GM19238 (cell line): Measurements from ENCODE around the gene LHFPL2.
"Not testable (repeated sequence)": the region's sequence is repeated elsewhere in the genome, so short reads cannot be mapped to it uniquely, and the experiment has no call there.

Source experiments
- DNase-seq: peaks from one replicate; pipeline ENCODE4 v3.0.0; 2011; ENCODE audit warnings: low spot score; ENCODE audit not compliant: insufficient read length

Gene LHFPL2

GRCh38 chr5:78666975-78667374 lies 18.4 kb upstream of the LHFPL2 start:
- DNase-seq, result not testable (repeated sequence)

GRCh38 chr5:78666041-78666444 lies 17.5 kb upstream of the LHFPL2 start:
- no peak for DNase-seq

GRCh38 chr5:78665534-78665933 lies 17.0 kb upstream of the LHFPL2 start:
- no peak for DNase-seq

- DNase-seq, result no peak
These were observed 13.8 kb upstream of the LHFPL2 start for GRCh38 chr5:78662323-78662722.

- no peak for DNase-seq
These were observed 13.1 kb upstream of the LHFPL2 start for GRCh38 chr5:78661691-78662090.

GRCh38 chr5:78661044-78661443 lies 12.5 kb upstream of the LHFPL2 start:
- DNase-seq, result no peak

GRCh38 chr5:78660401-78660800 lies 11.8 kb upstream of the LHFPL2 start:
- DNase-seq, result no peak

- no peak for DNase-seq
These were observed 11.1 kb upstream of the LHFPL2 start for GRCh38 chr5:78659714-78660113.

- DNase-seq, result no peak
These were observed 10.5 kb upstream of the LHFPL2 start for GRCh38 chr5:78659114-78659513.

- no peak for DNase-seq
These were observed 8.6 kb upstream of the LHFPL2 start for GRCh38 chr5:78657201-78657600.

GRCh38 chr5:78655746-78656290 lies 7.2 kb upstream of the LHFPL2 start:
- DNase-seq, result no peak

- DNase-seq, result no peak
These were observed 5.8 kb upstream of the LHFPL2 start for GRCh38 chr5:78654386-78654785.

GRCh38 chr5:78653681-78654366 lies 5.3 kb upstream of the LHFPL2 start:
- DNase-seq, result no peak

- DNase-seq, result no peak
These were observed 4.5 kb upstream of the LHFPL2 start for GRCh38 chr5:78653031-78653430.

- DNase-seq, result no peak
These were observed 2.9 kb upstream of the LHFPL2 start for GRCh38 chr5:78651468-78651867.

- DNase-seq, result no peak
These were observed 2.0 kb upstream of the LHFPL2 start for GRCh38 chr5:78650531-78650930.

GRCh38 chr5:78649861-78650496 lies 1.4 kb upstream of the LHFPL2 start:
- no peak for DNase-seq

GRCh38 chr5:78649211-78649695 lies 681 bp upstream of the LHFPL2 start:
- DNase-seq, result no peak

GRCh38 chr5:78647838-78648358 lies 674 bp downstream of the LHFPL2 start:
- DNase-seq, result no peak

GRCh38 chr5:78647351-78647818 lies 1.2 kb downstream of the LHFPL2 start:
- DNase-seq, result peak; percentile 33

- DNase-seq, result no peak
These were observed 3.8 kb downstream of the LHFPL2 start for GRCh38 chr5:78644741-78645300.

- no peak for DNase-seq
These were observed 4.4 kb downstream of the LHFPL2 start for GRCh38 chr5:78644129-78644528.
